NCI-H510A (cell line): Measurements from ENCODE around the gene CUBN.

Source experiments
- DNase-seq: peaks from one replicate; lab custom pipeline; 2025; lab: John Stamatoyannopoulos, UW

Gene CUBN

DNA sequence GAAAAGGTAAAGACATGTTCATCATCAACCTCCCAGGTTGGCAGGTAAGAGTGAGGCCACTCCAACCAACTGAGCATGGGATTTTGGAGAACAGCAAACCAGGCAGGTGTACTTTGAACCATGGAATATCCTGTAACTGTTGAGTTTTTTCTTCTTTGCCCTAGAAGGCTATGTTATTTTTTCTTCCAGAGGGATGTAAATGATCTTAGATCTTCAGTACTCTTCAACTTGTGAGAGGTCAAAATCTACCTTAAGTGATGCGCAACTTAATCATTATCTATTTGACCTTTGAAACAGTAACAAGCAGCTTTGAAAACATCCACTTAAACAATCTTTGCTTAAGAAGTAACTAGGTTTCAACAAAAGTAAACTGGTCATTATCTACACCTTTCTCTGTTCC lies at the start of gene CUBN:
TSS of gene CUBN (minus strand) at position 71 of the 400 bp plus-strand sequence. CDS start at position 25, 46 bp downstream.
- no peak for DNase-seq

DNA sequence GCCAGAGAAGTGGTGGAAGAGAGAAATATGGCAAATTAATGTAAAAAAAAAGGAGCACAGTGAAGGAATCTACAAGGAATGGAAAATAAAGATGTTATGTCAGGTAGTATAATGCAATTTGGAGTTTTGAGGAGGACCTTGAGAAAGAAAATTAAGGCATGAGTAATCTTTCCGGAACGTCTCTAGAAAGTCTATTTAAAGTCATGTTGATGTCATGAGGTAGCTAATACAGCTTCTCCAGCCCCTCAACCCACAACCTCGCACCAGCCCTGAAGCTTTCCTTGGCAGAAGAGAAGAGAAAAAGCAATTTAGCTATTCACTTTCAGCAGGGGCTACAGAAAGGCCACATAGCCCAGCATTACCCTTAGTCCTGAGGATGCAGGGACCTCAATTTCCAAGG lies 49.4 kb upstream of the CUBN start:
- no peak for DNase-seq

DNA sequence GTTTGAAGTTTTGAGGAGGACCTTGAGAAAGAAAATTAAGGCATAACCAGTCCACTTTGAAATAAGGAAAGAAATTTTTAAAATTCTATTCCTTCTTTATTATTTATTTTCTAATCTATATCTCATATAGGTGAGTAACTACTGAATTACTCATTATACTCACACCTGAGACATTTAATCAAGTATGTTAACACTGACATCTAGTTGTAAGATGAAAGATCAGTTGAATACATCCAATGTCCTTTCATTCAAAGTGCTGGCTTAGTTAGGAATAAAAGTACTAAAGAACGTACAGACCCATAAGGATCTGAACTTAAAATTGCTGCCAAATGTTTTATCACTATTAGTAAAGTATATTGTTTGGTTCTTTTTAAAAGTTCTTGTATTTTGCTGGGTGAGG lies 48.4 kb upstream of the CUBN start:
- DNase-seq = no peak

DNA sequence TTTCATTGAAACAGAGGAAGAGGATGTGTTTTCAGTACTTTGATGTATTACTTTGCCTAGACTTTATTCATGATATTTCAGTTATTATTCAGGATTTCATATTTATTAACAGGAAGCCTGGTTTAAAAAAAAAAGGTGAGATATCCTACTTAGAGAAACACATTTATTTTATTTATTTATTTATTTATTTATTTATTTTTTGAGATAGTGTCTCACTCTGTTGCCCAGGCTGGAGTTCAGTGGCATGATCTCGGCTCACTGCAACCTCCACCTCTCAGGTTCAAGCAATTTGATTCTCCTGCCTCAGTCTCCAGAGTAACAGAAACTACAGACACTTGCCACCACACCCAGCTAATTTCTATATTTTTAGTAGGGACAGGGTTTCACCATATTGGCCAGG lies 47.4 kb upstream of the CUBN start:
- DNase-seq = no peak

DNA sequence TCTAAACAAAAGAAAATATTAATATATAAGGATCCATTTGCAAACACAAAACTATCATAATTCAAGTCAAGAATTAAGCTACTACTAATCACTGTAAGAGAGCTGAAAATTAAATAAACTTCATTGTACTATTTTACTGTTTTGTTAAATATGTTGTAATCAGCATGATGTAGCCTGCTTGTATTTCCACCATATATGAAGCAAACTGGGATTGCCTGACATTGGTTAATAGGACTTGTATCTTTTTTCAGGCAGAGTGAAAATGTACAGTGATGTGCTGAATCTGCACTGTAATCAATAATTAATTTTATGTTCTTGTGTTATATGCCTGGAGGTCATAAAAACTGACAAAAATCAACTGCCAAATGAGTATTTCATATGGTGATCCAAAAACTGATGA lies 46.5 kb upstream of the CUBN start:
- no peak for DNase-seq

DNA sequence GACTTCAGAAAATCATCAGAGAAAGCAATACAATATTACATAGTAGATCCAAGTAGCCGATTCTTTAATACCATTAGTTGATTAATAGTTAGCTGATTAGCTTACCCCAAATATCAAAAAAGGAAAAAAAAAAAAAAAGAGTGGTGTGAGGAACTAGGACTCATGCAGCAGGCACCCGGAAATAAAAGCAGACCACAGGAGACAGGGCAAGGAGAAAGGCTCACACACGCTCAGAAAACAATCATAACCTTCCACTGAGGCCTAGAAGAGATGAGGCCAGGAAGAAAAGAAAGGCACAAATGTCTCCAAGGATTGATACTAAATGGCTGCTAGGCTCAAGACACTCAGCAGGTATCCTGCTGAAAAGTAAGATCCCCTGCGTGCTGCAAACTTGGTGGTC lies 45.9 kb upstream of the CUBN start:
- no peak for DNase-seq

DNA sequence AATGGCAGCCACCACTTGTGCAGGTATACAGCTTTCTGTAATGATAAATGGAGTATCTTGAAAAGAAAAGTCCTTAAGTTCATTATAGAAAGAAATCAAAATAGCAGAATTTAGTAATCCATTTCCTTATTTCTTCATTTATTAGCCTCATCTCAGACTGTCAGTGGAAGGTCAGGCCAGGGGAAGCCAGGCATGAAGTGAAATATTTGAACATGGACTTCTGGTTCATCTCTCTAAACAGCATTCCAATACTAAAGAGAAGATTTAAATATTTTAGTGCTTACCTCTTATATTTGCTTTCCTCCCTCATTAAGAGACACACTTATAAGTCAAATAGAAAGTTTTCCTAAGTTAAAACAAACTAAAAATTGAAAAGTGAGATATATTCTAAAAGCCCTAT lies 45.0 kb upstream of the CUBN start:
- no peak for DNase-seq

DNA sequence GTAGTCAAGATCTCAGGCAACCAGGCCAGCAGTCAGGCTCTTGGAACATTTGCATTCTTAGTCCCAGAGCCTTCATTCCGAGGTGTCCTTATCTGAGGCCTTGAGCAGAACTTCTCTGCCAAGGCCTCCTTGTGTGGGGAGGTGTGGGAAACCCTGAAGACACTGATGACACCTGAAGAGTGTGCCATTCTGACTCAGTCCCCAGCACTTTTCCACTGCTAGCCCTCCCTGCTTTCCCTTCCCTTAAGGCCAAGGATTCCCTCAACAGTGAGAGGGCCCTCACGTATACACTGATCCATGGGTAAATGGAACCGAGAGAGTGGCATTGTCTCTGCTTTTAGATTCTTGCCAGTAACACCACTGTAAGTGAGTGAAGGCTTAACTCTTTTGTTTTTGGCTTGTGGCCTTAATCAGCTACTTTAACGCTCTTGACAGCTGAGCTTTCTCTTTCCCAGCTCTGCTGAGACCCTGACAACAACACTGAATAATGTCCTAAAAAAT lies 41.6 kb upstream of the CUBN start:
- no peak for DNase-seq

DNA sequence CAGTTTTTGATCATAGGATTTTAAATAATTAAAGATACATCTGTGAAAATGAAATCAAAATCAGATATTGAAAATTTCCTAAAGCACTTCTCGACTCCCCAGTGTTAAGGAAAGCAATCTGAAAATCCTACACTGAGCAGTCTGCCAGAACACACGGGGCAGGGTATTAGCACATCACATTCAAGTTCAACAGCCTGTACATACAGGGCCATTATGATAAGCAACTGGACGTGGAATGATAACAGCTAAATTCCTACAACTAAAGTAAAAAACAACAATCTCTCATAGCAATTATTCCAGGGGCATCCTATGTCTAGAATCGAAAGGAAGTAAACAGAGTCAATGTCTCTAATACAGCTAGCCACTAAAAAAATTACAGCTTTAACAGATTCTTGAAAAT lies 40.2 kb upstream of the CUBN start:
- no peak for DNase-seq

DNA sequence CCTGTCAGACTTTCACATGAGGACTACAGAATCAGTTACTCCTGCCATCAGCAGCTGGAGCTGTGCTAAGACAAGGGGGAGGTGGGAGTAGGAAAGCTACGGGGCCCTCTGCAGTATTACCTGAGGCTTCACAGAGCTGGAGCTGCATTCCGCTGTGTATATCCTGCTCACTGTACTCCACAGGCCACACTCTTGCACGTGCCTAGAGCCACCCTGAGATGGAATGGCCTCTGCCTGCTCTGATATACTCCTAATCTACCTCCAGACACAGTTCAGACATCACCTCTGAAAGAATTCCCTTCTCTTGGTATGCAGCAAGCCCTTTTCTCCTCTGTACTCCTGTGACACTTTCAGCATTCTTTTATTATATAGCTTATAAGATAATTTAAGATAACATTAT lies 37.1 kb upstream of the CUBN start:
- no peak for DNase-seq

DNA sequence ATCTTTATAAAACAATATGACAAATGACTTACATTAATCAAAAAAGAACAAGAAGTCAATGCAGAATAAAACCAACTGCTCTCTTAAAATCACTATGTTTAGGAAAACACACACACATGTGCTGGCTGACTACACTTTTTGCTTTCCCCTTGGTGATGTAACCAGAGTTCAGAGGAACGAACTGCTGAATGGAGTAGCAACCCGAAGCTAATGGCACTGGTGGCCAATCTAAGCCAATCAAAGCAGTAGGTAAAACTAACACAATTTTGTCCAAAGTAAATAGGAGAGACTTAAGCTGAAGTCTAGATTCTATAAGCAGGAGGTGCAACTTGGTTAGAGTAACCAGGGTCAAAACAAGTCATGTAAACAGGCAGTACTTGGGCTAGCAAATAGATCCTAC lies 33.2 kb upstream of the CUBN start:
- DNase-seq = no peak

DNA sequence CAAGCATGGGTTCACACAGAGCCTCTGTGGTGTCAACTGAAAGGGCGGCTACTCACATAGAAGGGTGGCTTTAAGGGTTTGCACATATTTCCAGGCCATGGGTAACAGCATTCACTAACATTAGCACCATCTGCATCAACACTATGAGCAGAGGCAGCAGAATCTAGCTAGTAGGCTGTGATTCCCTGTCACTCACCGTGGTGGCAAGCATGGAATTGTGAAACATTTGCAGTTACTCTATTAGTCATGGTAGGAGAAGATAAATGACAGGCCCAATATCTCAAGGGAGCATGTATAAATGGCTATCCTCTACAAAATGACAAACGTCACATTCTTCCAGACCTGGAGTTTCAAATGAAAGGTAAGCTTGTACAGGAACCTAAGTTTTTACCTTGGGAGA lies 32.2 kb upstream of the CUBN start:
- no peak for DNase-seq

DNA sequence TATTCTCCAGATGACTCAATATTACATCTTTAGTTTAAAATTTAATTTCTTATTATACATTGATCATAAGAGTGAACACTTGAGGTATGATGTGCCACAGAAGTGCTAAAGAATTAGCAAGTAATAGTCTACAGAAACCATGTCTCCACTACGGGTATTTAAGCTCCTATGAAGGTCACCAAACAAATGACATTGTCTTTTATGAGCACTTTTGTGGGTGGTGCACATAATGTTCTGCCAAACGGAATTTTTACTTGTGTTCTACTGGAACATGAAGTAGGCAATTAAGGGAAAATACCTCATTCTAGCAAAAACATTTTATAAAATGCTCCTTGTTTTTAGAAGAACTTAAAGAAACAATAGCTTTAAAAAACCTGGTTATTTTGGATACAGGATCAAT lies 27.4 kb upstream of the CUBN start:
- DNase-seq = no peak

DNA sequence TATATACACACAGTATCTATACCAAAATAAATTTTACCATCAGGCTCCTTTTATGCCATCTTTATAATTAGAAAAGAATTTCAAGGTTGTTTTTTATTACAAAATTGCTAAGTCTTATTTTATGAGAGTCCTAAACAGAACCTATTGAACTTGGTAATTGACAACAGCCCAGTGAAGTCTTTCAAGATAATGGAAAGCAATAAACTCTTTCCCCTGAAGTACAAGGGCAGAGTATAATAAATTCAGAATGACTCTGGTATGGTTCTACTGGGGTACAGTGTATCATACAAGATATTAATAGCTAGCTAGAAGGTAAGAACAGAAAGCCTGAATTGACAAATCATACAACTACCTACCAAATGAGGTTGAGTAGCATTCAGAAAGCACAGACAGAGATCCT lies 26.2 kb upstream of the CUBN start:
- no peak for DNase-seq

DNA sequence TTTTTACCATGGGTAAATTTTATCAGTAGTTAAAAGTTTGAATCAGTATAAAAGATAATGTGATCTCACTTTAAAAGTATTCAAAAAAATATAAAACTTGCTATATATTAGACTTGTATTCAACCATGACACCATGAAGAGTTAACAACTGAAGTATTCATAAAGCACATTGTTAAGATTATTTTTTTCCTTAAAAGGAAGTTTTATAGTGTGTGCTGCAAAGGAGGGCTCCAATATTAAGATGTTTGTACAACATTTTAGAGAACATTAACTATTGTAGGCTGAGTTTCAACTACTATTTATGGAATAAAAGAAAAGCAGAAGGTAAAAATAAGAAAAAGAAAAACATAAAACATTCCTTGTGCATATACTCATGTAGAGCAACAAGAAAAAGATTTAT lies 24.5 kb upstream of the CUBN start:
- DNase-seq = no peak

DNA sequence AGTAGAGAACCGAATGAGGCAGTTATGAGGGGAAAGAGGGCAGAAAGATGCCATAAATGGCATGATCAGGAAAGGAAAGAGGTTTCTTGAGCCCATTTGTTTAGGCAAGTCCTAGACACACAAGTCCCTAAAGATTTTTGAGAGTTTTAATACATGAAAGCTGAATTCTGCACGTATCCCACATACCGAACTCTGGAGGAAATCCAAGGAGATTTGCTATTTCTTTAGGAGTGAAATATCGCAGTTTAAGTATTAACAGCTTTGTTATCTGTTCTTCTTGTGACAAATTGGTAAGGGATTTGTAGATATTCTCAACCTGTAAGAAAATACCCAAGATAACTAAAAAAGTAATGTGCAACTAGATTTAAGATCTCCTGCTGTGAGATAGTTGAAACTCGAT lies 23.7 kb upstream of the CUBN start:
- DNase-seq = no peak

DNA sequence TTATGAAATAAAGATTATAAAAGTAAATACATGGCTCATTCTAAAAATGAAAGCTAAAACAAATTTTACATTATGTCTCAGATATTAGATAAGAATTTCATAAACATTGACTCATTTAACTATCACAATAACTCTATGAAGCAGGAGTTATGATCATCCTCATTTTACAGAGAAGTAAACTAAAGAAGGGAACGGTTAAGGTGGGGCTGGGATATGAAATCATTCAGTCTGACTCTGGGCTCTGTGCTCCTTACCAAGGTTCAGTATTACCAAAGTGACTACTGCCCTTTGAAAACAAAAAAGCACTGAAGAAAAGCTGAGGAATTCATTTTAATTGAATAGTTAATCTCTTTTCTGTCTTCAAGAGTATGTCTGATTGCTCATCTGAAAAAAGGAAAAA lies 22.1 kb upstream of the CUBN start:
- no peak for DNase-seq

DNA sequence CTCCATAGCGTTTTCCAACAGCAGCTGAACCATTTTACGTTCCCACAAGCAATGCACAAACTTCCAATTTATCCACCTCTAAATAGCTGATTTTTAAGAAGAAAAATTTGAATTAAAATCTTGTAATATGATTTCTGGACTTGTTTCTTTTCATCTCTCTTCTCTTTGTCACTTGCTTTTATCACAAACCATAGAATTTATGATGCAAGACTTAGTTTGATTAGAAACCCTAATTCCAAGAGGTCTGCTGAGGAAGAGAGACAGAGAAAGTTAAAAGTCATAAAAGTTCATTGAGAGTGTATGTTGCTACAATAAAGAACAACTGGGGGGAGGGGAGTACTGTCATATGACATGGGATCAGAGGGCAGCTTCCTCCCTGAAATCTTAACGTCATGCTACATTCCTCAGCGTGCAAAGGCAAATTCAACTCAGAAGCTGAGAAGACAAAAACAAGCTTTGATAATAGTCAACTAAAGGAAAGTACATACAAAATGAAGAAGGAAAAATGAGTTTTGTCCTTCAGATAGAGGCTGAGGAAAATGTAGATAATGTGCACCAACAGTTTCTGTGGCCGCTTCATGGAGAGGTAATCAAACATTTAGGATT lies 18.4 kb upstream of the CUBN start:
- no peak for DNase-seq

DNA sequence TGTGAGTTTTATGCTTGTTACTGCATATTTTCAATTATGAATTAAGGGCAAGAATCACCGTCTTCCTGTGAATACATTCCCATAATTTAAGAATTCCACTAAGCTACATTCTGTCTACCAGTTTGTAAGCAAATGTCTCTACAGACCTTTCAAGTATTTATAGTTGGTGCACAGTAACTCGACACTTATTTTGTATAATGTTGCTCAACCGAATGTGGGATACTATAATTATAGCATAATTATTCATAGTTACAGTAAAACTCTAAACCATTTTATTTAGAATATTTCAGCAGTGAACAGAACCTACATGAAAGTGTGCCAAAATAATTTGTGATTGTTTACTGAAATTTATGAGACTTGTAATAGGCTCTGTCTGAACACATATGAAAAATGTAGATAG lies 17.3 kb upstream of the CUBN start:
- no peak for DNase-seq

DNA sequence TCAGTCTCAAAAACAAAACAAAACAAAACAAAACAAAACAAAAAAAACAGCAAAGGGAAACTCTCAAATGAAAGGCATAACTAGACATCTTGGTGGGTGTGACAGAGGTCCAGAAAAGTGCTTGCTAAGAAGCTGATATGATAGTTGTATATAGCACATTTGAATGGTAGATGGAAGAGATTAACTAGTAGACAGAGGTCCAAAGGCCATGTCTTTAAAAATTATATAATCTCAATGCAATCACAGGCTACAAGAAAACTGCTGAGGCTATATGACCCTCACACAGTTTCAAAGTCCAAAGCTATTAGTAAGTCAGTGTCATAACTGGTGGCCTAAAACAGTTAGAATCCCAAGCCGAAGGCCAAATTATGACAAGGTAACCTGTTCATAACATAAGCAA lies 15.6 kb upstream of the CUBN start:
- no peak for DNase-seq

DNA sequence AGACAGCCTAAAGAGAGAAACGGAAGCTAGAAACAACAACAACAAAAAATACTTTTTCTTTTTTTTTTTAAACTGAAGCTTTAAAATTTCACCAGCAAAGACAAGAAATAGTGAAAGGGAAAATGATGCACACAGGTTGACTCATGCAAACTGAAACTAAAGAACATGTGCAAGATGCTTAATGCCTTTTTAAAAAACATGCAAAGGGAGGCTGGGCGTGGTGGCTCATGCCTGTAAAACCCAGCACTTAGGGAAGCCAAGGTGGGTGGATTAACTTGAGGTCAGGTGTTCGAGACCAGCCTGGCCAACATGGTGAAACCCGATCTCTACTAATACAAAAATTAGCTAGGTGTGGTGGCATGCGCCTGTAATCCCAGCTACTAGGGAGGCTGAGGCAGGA lies 15.1 kb upstream of the CUBN start:
- no peak for DNase-seq

DNA sequence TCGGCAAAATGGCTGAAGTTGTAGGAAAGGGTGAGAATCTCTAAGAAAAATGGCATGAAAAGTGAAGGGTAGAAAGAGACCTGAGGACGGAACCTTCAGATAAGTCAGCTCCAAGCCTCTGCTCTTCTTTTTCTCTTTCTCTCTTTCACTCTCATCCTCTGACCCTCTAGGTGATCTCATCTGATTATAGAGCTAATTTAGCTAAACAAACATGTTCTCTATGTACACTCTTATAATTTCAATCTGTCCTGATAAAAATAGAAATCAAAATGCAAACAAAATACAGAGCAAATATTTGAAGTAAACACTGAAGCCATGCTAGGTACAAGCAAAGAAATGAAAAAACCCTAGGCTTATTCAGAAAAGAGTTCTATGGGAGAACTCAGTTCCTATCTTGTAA lies 14.4 kb upstream of the CUBN start:
- no peak for DNase-seq

DNA sequence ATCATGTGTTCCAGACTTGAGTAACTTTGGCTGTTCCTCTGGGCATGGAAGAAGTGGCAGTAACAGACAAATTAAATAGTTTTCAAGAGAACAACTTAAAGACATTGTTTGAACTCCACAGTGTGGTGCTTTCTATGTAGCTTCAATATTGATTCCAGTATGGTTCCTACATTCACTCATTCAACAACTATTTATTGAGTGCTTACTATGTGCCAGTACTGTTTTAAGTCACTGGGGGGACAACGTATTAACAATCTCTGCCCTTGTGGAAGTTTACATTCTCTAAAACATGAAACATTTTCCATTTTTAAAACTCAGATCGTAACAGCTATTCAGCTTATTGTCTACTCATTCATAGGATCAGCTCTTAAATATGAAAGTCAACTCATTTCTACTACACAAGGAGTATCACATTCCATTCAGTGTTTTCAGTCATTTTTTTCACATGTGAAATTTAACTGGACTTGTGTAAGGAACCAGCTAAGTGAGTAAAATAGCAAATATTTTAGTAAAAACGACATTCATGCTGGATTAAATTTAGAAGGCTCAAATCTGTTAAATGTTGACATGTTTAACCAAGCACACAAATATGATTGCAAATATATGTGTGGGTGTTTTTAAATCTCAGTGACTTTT lies 13.6 kb upstream of the CUBN start:
- no peak for DNase-seq

DNA sequence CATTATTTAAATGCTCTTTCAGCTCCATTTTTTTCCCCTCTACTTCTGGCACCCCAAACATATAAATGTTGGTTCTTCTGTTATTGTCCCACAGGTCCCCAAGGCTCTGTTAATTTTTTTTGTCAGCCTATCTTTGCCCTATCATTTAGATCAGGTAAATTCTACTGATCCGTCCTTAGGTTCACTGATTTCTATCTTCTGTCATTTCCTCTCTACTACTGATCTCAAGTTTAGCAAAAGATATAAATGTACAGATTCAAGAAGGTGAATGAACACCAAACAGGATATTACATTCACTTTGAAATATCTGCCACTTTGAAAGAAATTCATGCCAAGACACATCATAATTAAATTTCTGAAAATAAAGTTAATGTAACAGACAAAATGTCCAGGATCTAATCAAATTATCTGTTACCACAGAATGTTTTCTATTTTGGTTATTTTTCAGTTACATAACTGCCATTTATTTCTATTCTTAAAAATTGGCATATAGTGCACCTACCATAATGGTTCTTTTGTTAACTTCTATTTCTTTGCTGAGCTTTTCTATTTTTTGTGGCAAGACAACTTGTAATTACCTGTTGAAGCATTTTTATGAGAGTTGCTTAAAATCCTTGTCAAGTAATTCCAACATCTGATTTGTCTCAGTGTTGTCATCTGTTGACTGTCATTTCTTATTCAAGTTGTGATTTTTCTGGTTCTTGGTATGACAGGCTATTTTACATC lies 12.1 kb upstream of the CUBN start:
- no peak for DNase-seq
